GM21786 (cell line): ENCODE measurements around the gene PLCB4.

Experiments used
- ATAC-seq: cut with Tn5 transposase; IDR thresholded peaks from one replicate; pipeline ENCODE4 v1.9.1; 2021; ENCODE audit not compliant: unreplicated experiment

Gene PLCB4

GRCh38 chr20:9059931-9060330 is 9.0 kb upstream of the PLCB4 start:
- no peak for ATAC-seq

GRCh38 chr20:9061434-9061833 is 7.5 kb upstream of the PLCB4 start:
- no peak for ATAC-seq

GRCh38 chr20:9062066-9062465 is 6.8 kb upstream of the PLCB4 start:
- ATAC-seq = no peak

GRCh38 chr20:9066191-9066590 is 2.7 kb upstream of the PLCB4 start:
- ATAC-seq = no peak

GRCh38 chr20:9068233-9068801 is 570 bp upstream of the PLCB4 start:
- no peak for ATAC-seq

GRCh38 chr20:9070304-9070703 is 1.4 kb downstream of the PLCB4 start:
- ATAC-seq = no peak

- ATAC-seq = no peak
Measured at GRCh38 chr20:9071976-9072726, 3.3 kb downstream of the PLCB4 start.

- ATAC-seq = no peak
Measured at GRCh38 chr20:9072861-9073500, 4.1 kb downstream of the PLCB4 start.

- ATAC-seq = no peak
Measured at GRCh38 chr20:9075264-9076095, 6.6 kb downstream of the PLCB4 start.

GRCh38 chr20:9076440-9076839 is 7.6 kb downstream of the PLCB4 start:
- ATAC-seq = no peak

GRCh38 chr20:9078826-9079731 is 10.2 kb downstream of the PLCB4 start:
- no peak for ATAC-seq

- no peak for ATAC-seq
Measured at GRCh38 chr20:9081423-9081966, 12.6 kb downstream of the PLCB4 start.

- ATAC-seq = no peak
Measured at GRCh38 chr20:9082741-9083140, 13.9 kb downstream of the PLCB4 start.

GRCh38 chr20:9087531-9088217 is 18.8 kb downstream of the PLCB4 start:
- ATAC-seq = no peak

GRCh38 chr20:9088556-9088955 is 19.7 kb downstream of the PLCB4 start:
- no peak for ATAC-seq

GRCh38 chr20:9092113-9092512 is 23.2 kb downstream of the PLCB4 start:
- no peak for ATAC-seq

- ATAC-seq = no peak
Measured at GRCh38 chr20:9092655-9093054, 23.8 kb downstream of the PLCB4 start.

- no peak for ATAC-seq
Measured at GRCh38 chr20:9093218-9093957, 24.5 kb downstream of the PLCB4 start.

- ATAC-seq = no peak
Measured at GRCh38 chr20:9099372-9099771, 30.5 kb downstream of the PLCB4 start.
